H1 (cell line): ENCODE data around the gene LAMA3. TPM values are rescaled to one million over a fixed set of nuclear protein-coding genes. Genes with fewer than 3 reads are reported as not detected.

ENCODE experiments used
- CHD2 ChIP-seq: IDR thresholded peaks from 2 replicates; pipeline ENCODE4 v1.6.1; 2012; ENCODE audit warnings: low read length, improper control_type of control experiment
- JUND ChIP-seq: IDR thresholded peaks from 2 replicates; pipeline ENCODE4 v1.6.1; 2011; ENCODE audit warnings: mild to moderate bottlenecking, improper control_type of control experiment, low read length
- RFX5 ChIP-seq: IDR thresholded peaks from 2 replicates; pipeline ENCODE4 v1.6.1; 2011; ENCODE audit warnings: low read depth, low read length, improper control_type of control experiment, borderline replicate concordance
- TAF1 ChIP-seq: IDR thresholded peaks from 2 replicates; pipeline ENCODE4 v1.6.1; 2011; ENCODE audit warnings: mild to moderate bottlenecking, low read depth, low read length
- TBP ChIP-seq: IDR thresholded peaks from 2 replicates; pipeline ENCODE4 v1.6.1; 2011; ENCODE audit warnings: low read depth, low read length, improper control_type of control experiment
- polyA plus RNA-seq, 7 experiments: library from polyadenylated mRNA; depleted of rRNA in 3 of 7; stranded (reverse) in 5 of 7; unstranded in 2 of 7; fragments of >200 nt in 5 of 7; fragments of 200-250 nt in 2 of 7; gene quantifications; 1 replicate in 5 of 7; 2 replicates in 1 of 7; 4 replicates in 1 of 7; pipeline versions ENCODE4 v1.2.1 to v1.2.3, GENCODE V29; 2011 to 2013; ENCODE audit warnings: missing spikeins in 2 of 7, mixed read lengths in 2 of 7
- total RNA-seq: library from RNA; stranded (reverse); fragmentation: NEBNext Ultra II Directional; extraction: Animal tissue kit (Norgen Biotek cat#: 25700); gene quantifications from 2 replicates; pipeline ENCODE4 v1.2.1, GENCODE V29; 2021

Gene LAMA3
- total and polyA plus RNA-seq, 2 of the 8 experiments (the other 6 are each of a cell fraction or from before 2014, with no cell fraction given) = 0.76 to 5.0 TPM

- TF ChIP-seq JUND = no peak
- TF ChIP-seq TBP = no peak
- TF ChIP-seq CHD2 = no peak
- no peak for TF ChIP-seq TAF1
- no peak for TF ChIP-seq RFX5
- TF ChIP-seq, all 59 proteins: peak for 0
Measured at GRCh38 chr18:23828426-23828825, 139.2 kb downstream of the LAMA3 start (continued).
